Measurements from ENCODE around the gene HPRT1. TPM values are rescaled to one million over a fixed set of nuclear protein-coding genes. Genes with fewer than 3 reads are reported as not detected.

HPRT1 gene
- total RNA-seq, 4 donors from 2014 or later, result 3.0 to 8.8 (median 6.5) TPM

DNA sequence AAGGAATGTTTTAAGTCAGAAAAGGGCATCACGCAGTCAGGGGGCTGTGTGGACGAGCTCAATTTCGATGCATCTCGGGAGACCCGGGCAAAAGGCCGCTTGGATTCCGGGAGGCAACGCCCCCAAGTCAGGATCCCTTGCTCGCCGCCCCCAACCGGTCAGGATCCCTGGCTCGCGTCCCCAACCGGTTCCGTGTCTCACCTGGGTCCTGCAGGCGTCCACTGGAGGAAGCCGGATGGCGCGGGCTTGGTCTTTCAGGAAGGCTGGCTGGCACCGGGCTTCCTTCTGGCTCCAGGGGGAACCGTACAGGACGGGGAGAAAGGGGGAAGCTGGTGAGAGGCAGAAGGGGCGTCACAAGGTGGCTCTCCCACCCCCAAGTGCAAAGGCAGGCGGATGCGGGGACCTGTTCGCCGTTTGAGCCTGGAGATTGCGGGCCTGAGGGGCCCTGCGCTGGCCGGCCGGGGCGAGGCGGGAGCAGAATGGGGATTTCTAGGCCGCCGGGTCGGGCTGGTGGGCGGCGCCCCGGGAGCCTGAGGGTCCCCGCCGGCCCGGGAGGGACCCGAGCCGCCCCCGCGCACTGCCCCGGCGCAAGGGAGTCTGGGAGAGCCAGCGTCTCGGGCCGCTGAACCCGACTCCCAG is 84.7 kb downstream of the HPRT1 start:
- in situ Hi-C loops (cut with MboI; ENCODE audit: low sequenced_read_pairs in 4 of 4), result no loop called here
- peaks cover 20 to 30% (median 30%) of the 10 kb centered on the region in 3 donors for H3K27me3 ChIP-seq
- H3K27ac ChIP-seq, result no peak overlapping the region
- H3K9me3 ChIP-seq, result no peaks in the 10 kb centered on the region
- TF ChIP-seq CTCF (IDR thresholded peaks at IDR 0.05 in 4 of 5, conservative IDR thresholded peaks at IDR 0.05 in 1 of 5) (no peak), POLR2A (IDR thresholded peaks at IDR 0.05) (no peak)
- peak overlapping the region in 1 of 4 donors; percentile 24 for H3K4me3 ChIP-seq
- DNase-seq (no peak), ATAC-seq (no peak)
- H3K36me3 ChIP-seq, result no peaks in the 10 kb centered on the region
- intact Hi-C loops (cut with DNase I; ENCODE audit: low total_unique reads), result no loop called here
- peaks cover 0 to 13% of the 10 kb centered on the region in 2 donors for H3K4me1 ChIP-seq

GRCh38 chrX:134545510-134545909 is 85.5 kb downstream of the HPRT1 start:
- peaks cover 0 to 13% of the 10 kb centered on the region in 2 donors for H3K4me1 ChIP-seq
- peaks cover 23 to 37% (median 33%) of the 10 kb centered on the region in 3 donors for H3K27me3 ChIP-seq
- ATAC-seq (no peak), DNase-seq (no peak)
- no peaks in the 10 kb centered on the region for H3K36me3 ChIP-seq
- no peak for TF ChIP-seq POLR2A (IDR thresholded peaks at IDR 0.05)
- no peak for TF ChIP-seq CTCF (IDR thresholded peaks at IDR 0.05 in 4 of 5, conservative IDR thresholded peaks at IDR 0.05 in 1 of 5)
- in situ Hi-C loops (cut with MboI; ENCODE audit: low sequenced_read_pairs in 4 of 4), result no loop called here
- intact Hi-C loops (cut with DNase I; ENCODE audit: low total_unique reads), result no loop called here
- no peaks in the 10 kb centered on the region for H3K9me3 ChIP-seq
- no peak overlapping the region for H3K27ac ChIP-seq
- H3K4me3 ChIP-seq, result no peak overlapping the region

GRCh38 chrX:134546187-134546586 is 86.2 kb downstream of the HPRT1 start:
- TF ChIP-seq CTCF (IDR thresholded peaks at IDR 0.05 in 4 of 5, conservative IDR thresholded peaks at IDR 0.05 in 1 of 5) (no peak), POLR2A (IDR thresholded peaks at IDR 0.05) (no peak)
- intact Hi-C loops (cut with DNase I; ENCODE audit: low total_unique reads), result no loop called here
- no peak overlapping the region for H3K27ac ChIP-seq
- no peaks in the 10 kb centered on the region for H3K36me3 ChIP-seq
- H3K9me3 ChIP-seq, result no peaks in the 10 kb centered on the region
- H3K27me3 ChIP-seq, result peaks cover 23 to 40% (median 33%) of the 10 kb centered on the region in 3 donors
- no peak for ATAC-seq
- DNase-seq, result no peak
- no peak overlapping the region for H3K4me3 ChIP-seq
- peaks cover 0 to 13% of the 10 kb centered on the region in 2 donors for H3K4me1 ChIP-seq
- in situ Hi-C loops (cut with MboI; ENCODE audit: low sequenced_read_pairs in 4 of 4), result no loop called here

GRCh38 chrX:134547047-134547679 is 87.2 kb downstream of the HPRT1 start:
- Histone ChIP-seq H3K4me1 (peaks cover 0 to 13% of the 10 kb centered on the region in 2 donors), H3K27ac (no peak overlapping the region), H3K27me3 (peaks cover 23 to 40% (median 33%) of the 10 kb centered on the region in 3 donors), H3K4me3 (peak overlapping the region in 1 of 4 donors; percentile 59), H3K36me3 (no peaks in the 10 kb centered on the region), H3K9me3 (no peaks in the 10 kb centered on the region)
- ATAC-seq, result no peak
- DNase-seq, result no peak
- intact Hi-C loops (cut with DNase I; ENCODE audit: low total_unique reads) (no loop called here), in situ Hi-C loops (cut with MboI; ENCODE audit: low sequenced_read_pairs in 4 of 4) (no loop called here)
- TF ChIP-seq POLR2A (IDR thresholded peaks at IDR 0.05), result no peak
- TF ChIP-seq CTCF (IDR thresholded peaks at IDR 0.05 in 4 of 5, conservative IDR thresholded peaks at IDR 0.05 in 1 of 5), result no peak
